ENCODE data around the gene CKS1B.

DNA sequence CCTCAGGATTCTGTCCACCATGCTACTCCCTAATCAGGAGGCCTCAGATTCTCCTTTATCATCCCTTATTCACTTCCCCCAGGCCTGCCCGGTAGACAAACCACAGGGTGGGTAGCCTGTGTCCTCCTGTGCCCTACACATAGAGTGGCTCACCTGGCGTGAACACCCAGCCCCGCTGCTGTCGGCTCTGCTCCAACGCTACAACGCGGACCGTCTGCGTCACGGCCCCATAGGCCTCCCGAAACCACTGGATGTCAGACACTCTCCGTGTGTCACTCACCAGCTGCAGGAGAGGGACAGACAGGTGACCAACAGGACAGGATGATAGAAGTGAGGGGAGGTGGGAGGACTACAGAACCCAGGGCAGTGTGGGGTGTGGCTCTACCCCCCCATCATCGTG is 48.3 kb upstream of the CKS1B start:
- TF ChIP-seq EZH2phosphoT487 (IDR thresholded peaks at IDR 0.05; ENCODE audit: borderline replicate concordance, low read depth, low read length), result no peak
- TF ChIP-seq CTCF (conservative IDR thresholded peaks at IDR 0.05; ENCODE audit: low read length), result no peak

All from OCI-LY7 (cell line).